ENCODE data around the gene RRM2. TPM values are rescaled to one million over a fixed set of nuclear protein-coding genes. Genes with fewer than 3 reads are reported as not detected.

The RRM2 gene
- polyA plus RNA-seq, 1 donor from 2014 or later, result 0.57 TPM

DNA sequence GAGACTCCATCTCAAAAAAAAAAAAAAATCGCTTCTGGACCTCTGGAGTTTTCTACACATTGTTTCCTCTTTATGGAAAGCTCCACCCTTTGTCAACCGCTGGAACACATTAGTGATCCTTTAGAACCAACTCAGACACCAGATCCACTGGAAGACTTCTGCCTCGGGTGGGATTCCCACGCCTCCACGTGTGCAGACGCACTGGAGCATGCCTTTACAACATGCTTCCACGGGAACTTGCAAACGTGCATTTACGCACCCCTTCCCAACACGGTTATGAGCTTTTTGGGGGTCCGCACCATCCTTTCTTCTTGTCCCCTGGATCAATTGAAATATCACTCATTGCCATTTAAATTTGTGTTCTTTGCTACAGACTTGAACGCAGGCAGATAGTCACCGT lies 47.4 kb upstream of the RRM2 start:
- Histone ChIP-seq H3K4me3 (ENCODE audit: low read length) (no peak overlapping the region), H4K20me1 (ENCODE audit: insufficient read depth) (no peaks in the 10 kb centered on the region), H3K9me2 (ENCODE audit: insufficient read depth, low read length) (no peaks in the 10 kb centered on the region), H3K9ac (ENCODE audit: low read length) (no peak overlapping the region), H3K9me3 (ENCODE audit: low read length) (no peaks in the 10 kb centered on the region), H3K27me3 (ENCODE audit: insufficient read depth, low read depth, low read length) (peaks cover 38% of the 10 kb centered on the region), H2AFZ (ENCODE audit: low read depth, low read length) (no peak overlapping the region), H3K27ac (ENCODE audit: low read length) (no peak overlapping the region), H3F3A (ENCODE audit: insufficient read depth, low read length, poor library complexity, severe bottlenecking) (no peaks in the 10 kb centered on the region), H3K79me2 (replicated peaks; ENCODE audit: insufficient read depth, low read length) (no peaks in the 10 kb centered on the region), H3K4me2 (ENCODE audit: low read length) (no peak overlapping the region), H3K36me3 (ENCODE audit: insufficient read depth, low read length) (no peaks in the 10 kb centered on the region)
- no peak for TF ChIP-seq EZH2 (IDR thresholded peaks at IDR 0.05; ENCODE audit: borderline replicate concordance, insufficient read depth, low read length, poor library complexity, severe bottlenecking)
- TF ChIP-seq TAF1 (IDR thresholded peaks at IDR 0.05; ENCODE audit: low read depth), result no peak
- TF ChIP-seq, protein P1, sequence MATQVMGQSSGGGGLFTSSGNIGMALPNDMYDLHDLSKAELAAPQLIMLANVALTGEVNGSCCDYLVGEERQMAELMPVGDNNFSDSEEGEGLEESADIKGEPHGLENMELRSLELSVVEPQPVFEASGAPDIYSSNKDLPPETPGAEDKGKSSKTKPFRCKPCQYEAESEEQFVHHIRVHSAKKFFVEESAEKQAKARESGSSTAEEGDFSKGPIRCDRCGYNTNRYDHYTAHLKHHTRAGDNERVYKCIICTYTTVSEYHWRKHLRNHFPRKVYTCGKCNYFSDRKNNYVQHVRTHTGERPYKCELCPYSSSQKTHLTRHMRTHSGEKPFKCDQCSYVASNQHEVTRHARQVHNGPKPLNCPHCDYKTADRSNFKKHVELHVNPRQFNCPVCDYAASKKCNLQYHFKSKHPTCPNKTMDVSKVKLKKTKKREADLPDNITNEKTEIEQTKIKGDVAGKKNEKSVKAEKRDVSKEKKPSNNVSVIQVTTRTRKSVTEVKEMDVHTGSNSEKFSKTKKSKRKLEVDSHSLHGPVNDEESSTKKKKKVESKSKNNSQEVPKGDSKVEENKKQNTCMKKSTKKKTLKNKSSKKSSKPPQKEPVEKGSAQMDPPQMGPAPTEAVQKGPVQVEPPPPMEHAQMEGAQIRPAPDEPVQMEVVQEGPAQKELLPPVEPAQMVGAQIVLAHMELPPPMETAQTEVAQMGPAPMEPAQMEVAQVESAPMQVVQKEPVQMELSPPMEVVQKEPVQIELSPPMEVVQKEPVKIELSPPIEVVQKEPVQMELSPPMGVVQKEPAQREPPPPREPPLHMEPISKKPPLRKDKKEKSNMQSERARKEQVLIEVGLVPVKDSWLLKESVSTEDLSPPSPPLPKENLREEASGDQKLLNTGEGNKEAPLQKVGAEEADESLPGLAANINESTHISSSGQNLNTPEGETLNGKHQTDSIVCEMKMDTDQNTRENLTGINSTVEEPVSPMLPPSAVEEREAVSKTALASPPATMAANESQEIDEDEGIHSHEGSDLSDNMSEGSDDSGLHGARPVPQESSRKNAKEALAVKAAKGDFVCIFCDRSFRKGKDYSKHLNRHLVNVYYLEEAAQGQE (IDR thresholded peaks at IDR 0.05; ENCODE audit: borderline replicate concordance), result no peak
- no peak for TF ChIP-seq POLR2AphosphoS5 (IDR thresholded peaks at IDR 0.05)
- no peak for TF ChIP-seq EP300 (conservative IDR thresholded peaks at IDR 0.05; ENCODE audit: poor library complexity, severe bottlenecking)
- no peak for TF ChIP-seq MXI1 (conservative IDR thresholded peaks at IDR 0.05; ENCODE audit: poor library complexity, severe bottlenecking)
- no peak for TF ChIP-seq SMC3 (conservative IDR thresholded peaks at IDR 0.05; ENCODE audit: poor library complexity)
- TF ChIP-seq, protein P2, sequence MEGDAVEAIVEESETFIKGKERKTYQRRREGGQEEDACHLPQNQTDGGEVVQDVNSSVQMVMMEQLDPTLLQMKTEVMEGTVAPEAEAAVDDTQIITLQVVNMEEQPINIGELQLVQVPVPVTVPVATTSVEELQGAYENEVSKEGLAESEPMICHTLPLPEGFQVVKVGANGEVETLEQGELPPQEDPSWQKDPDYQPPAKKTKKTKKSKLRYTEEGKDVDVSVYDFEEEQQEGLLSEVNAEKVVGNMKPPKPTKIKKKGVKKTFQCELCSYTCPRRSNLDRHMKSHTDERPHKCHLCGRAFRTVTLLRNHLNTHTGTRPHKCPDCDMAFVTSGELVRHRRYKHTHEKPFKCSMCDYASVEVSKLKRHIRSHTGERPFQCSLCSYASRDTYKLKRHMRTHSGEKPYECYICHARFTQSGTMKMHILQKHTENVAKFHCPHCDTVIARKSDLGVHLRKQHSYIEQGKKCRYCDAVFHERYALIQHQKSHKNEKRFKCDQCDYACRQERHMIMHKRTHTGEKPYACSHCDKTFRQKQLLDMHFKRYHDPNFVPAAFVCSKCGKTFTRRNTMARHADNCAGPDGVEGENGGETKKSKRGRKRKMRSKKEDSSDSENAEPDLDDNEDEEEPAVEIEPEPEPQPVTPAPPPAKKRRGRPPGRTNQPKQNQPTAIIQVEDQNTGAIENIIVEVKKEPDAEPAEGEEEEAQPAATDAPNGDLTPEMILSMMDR (IDR thresholded peaks at IDR 0.05; ENCODE audit: poor library complexity, severe bottlenecking), result no peak
- no peak for TF ChIP-seq RAD21 (conservative IDR thresholded peaks at IDR 0.05)

DNA sequence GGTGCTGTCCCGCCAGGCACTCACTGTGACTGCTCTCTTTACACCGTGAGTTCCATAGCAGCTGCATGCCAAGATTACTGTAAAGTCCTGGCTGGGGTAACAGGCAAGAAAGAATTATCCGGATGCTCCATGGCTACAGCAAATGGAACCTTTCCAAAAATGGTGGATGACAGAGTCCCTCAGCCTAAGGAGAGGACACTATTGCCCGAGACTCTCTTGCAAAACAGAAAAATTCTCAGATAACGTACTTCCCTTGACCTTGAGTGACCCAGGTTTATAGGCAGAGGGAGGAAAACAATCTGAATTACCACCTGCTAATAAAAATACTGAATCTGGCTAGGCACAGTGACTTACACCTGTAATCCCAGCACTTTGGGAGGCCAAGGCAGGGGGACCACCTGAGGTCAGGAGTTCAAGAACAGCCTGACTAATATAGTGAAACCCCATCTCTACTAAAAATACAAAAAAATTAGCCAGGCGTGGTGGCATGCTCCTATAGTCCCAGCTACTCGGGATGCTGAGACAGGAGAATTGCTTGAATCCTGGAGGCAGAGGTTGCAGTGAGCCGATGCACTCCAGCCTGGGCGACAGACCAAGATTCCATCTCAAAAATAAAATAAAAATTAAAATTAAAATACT lies 46.8 kb upstream of the RRM2 start:
- no peak overlapping the region for H3K27ac ChIP-seq (ENCODE audit: low read length)
- H2AFZ ChIP-seq (ENCODE audit: low read depth, low read length), result no peak overlapping the region
- H3F3A ChIP-seq (ENCODE audit: insufficient read depth, low read length, poor library complexity, severe bottlenecking), result no peaks in the 10 kb centered on the region
- H3K27me3 ChIP-seq (ENCODE audit: insufficient read depth, low read depth, low read length), result peaks cover 44% of the 10 kb centered on the region
- H3K9me2 ChIP-seq (ENCODE audit: insufficient read depth, low read length), result no peaks in the 10 kb centered on the region
- H3K9me3 ChIP-seq (ENCODE audit: low read length), result no peaks in the 10 kb centered on the region
- no peak overlapping the region for H3K9ac ChIP-seq (ENCODE audit: low read length)
- no peaks in the 10 kb centered on the region for H3K79me2 ChIP-seq (replicated peaks; ENCODE audit: insufficient read depth, low read length)
- H3K4me3 ChIP-seq (ENCODE audit: low read length), result no peak overlapping the region
- H3K36me3 ChIP-seq (ENCODE audit: insufficient read depth, low read length), result no peaks in the 10 kb centered on the region
- TF ChIP-seq, protein P1 (IDR thresholded peaks at IDR 0.05; ENCODE audit: borderline replicate concordance), result no peak
- TF ChIP-seq EP300 (conservative IDR thresholded peaks at IDR 0.05; ENCODE audit: poor library complexity, severe bottlenecking) (no peak), RAD21 (conservative IDR thresholded peaks at IDR 0.05) (no peak), SMC3 (conservative IDR thresholded peaks at IDR 0.05; ENCODE audit: poor library complexity) (no peak), TAF1 (IDR thresholded peaks at IDR 0.05; ENCODE audit: low read depth) (no peak), EZH2 (IDR thresholded peaks at IDR 0.05; ENCODE audit: borderline replicate concordance, insufficient read depth, low read length, poor library complexity, severe bottlenecking) (no peak), MXI1 (conservative IDR thresholded peaks at IDR 0.05; ENCODE audit: poor library complexity, severe bottlenecking) (no peak), POLR2AphosphoS5 (IDR thresholded peaks at IDR 0.05) (no peak)
- TF ChIP-seq, protein P2 (IDR thresholded peaks at IDR 0.05; ENCODE audit: poor library complexity, severe bottlenecking), result no peak
- H3K4me2 ChIP-seq (ENCODE audit: low read length), result no peak overlapping the region
- no peaks in the 10 kb centered on the region for H4K20me1 ChIP-seq (ENCODE audit: insufficient read depth)

All from neural cell (in vitro differentiated cells).